HG03095 (cell line): ENCODE results near the gene LRRC41.
"Not testable (repeated sequence)": the region's sequence is repeated elsewhere in the genome, so short reads cannot be mapped to it uniquely, and the experiment has no call there.

Experiments
- ATAC-seq: cut with Tn5 transposase; IDR thresholded peaks from one replicate; pipeline ENCODE4 v1.9.1; 2021; ENCODE audit warnings: moderate library complexity; ENCODE audit not compliant: unreplicated experiment

Gene LRRC41

GRCh38 chr1:46246136-46246535 lies 57.3 kb downstream of the LRRC41 start:
- not testable (repeated sequence) for ATAC-seq

GRCh38 chr1:46244656-46245371 lies 58.6 kb downstream of the LRRC41 start:
- ATAC-seq, result no peak

GRCh38 chr1:46243831-46244230 lies 59.6 kb downstream of the LRRC41 start:
- ATAC-seq, result not testable (repeated sequence)

- ATAC-seq, result no peak
Observed at GRCh38 chr1:46242918-46243317, 60.5 kb downstream of the LRRC41 start.

GRCh38 chr1:46241733-46242132 lies 61.7 kb downstream of the LRRC41 start:
- ATAC-seq, result not testable (repeated sequence)

GRCh38 chr1:46238865-46239264 lies 64.6 kb downstream of the LRRC41 start:
- not testable (repeated sequence) for ATAC-seq

GRCh38 chr1:46236882-46237281 lies 66.5 kb downstream of the LRRC41 start:
- ATAC-seq, result no peak

GRCh38 chr1:46231231-46231630 lies 72.2 kb downstream of the LRRC41 start:
- ATAC-seq, result not testable (repeated sequence)
